ENCODE data around the gene NHEJ1. TPM values are rescaled to one million over a fixed set of nuclear protein-coding genes. Genes with fewer than 3 reads are reported as not detected.
A peak's percentile ranks its signal among the peaks of the same experiment; 100 is the strongest.

Gene NHEJ1
- total RNA-seq, 1 donor from 2014 or later = 17.7 TPM

DNA sequence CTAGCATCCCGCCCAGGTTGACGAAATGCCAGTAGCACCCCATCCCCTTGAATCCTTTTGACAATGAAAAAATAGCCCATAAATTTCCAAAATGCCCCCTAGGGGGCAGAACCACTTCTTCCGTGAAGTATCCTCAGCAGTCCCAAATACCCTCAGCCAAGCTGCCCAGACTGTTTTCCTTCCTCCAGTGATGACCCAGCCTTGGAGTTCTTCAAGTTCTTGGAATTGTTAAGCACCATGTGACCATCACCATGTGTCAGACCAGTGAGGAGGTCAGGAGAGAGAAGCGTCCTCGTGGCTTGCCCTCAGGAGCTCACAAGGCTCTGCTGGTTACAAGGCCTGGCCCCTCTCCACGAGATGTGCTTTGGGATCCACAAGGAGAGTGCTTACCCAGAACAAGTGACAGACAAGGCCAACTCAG, 10.6 kb upstream of the NHEJ1 start:
- H3K4me1 Mint-ChIP-seq (ENCODE audit: low read depth) = peaks cover 8% of the 10 kb centered on the region
- no peak for DNase-seq (ENCODE audit: low spot score, unreplicated experiment)
- H3K4me3 Mint-ChIP-seq (ENCODE audit: low read depth) = no peak overlapping the region
- H3K9me3 Mint-ChIP-seq (ENCODE audit: low read depth) = no peaks in the 10 kb centered on the region
- TF ChIP-seq CTCF (IDR thresholded peaks at IDR 0.05; ENCODE audit: unreplicated experiment) = peak; percentile 77
- H3K27me3 Mint-ChIP-seq = no peaks in the 10 kb centered on the region
- H3K27ac Mint-ChIP-seq = peak overlapping the region; percentile 48
- peaks cover 4% of the 10 kb centered on the region for H3K36me3 Mint-ChIP-seq (ENCODE audit: insufficient read depth)

DNA sequence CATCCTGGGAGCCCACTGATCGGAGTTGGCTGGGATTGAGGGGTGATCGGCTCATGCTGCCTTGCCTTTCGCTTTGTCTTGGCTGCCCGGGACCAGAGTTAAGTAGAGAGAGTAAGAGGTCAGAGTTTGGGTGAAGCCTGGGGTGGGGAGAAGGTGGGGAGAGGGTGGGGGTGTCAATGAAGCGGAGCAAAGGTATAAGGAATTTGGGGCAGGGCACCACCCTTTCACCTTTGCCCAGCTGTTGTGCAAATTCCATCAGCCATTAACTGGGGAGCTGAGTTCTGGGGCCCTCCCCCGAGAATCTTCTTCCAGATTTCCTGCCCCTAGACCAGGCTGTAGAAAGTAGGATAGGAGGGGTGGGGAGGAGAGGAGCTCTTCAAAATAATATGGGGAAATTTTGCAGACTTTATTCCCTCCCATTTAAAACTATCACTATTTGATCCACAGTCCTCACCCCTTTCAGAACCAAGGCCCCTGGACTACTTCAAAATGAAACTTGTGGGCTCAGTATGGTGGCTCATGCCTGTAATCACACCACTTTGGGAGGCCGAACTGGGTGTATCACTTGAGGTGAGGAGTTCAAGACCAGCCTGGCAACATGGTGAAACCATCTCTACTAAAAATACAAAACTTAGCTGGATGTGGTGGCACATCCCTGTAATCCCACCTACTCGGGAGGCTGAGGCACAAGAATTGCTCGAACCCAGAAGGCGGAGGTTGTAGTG, 9.5 kb upstream of the NHEJ1 start, which contains the start of gene SLC23A3:
Gene SLC23A3 (minus strand): TSS at position 100 of the 725 bp plus-strand sequence. CDS start 45 bp downstream, at position 55.
- Mint-ChIP-seq H3K36me3 (ENCODE audit: insufficient read depth) (peaks cover 4% of the 10 kb centered on the region), H3K4me1 (ENCODE audit: low read depth) (peaks cover 2% of the 10 kb centered on the region), H3K9me3 (ENCODE audit: low read depth) (no peaks in the 10 kb centered on the region), H3K4me3 (ENCODE audit: low read depth) (no peak within 1 kb of the TSS), H3K27me3 (no peaks in the 10 kb centered on the region), H3K27ac (no peak within 1 kb of the TSS)
- no peak for TF ChIP-seq CTCF (IDR thresholded peaks at IDR 0.05; ENCODE audit: unreplicated experiment)
- DNase-seq (ENCODE audit: low spot score, unreplicated experiment) = no peak

DNA sequence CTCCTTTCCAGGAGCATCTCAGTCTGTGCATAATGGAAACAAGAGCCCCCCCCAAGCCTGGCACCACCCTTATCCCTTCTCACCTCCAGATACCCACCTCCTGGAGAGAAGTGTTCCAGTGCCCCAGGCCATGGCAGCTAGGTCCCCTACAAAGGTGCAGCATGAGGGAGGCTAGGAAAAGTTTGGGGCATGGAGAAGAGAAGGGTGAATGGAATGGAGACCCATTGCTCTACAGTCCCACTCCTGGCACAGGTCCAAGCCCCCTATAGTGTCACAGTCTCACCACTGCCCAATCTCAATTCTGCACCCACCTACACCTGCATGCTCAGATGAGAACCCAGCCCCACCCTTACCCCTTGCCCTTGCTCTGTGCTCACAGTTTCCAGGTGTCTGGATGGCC, 8.3 kb upstream of the NHEJ1 start:
- H3K4me3 Mint-ChIP-seq (ENCODE audit: low read depth) = no peak overlapping the region
- no peak for TF ChIP-seq CTCF (IDR thresholded peaks at IDR 0.05; ENCODE audit: unreplicated experiment)
- no peak for DNase-seq (ENCODE audit: low spot score, unreplicated experiment)
- peaks cover under 1% of the 10 kb centered on the region for H3K36me3 Mint-ChIP-seq (ENCODE audit: insufficient read depth)
- no peaks in the 10 kb centered on the region for H3K9me3 Mint-ChIP-seq (ENCODE audit: low read depth)
- H3K27me3 Mint-ChIP-seq = no peaks in the 10 kb centered on the region
- no peaks in the 10 kb centered on the region for H3K4me1 Mint-ChIP-seq (ENCODE audit: low read depth)
- no peak overlapping the region for H3K27ac Mint-ChIP-seq

GRCh38 chr2:219168526-219168925, 7.9 kb upstream of the NHEJ1 start:
- no peaks in the 10 kb centered on the region for H3K9me3 Mint-ChIP-seq (ENCODE audit: low read depth)
- H3K4me3 Mint-ChIP-seq (ENCODE audit: low read depth) = no peak overlapping the region
- TF ChIP-seq CTCF (IDR thresholded peaks at IDR 0.05; ENCODE audit: unreplicated experiment) = no peak
- H3K36me3 Mint-ChIP-seq (ENCODE audit: insufficient read depth) = no peaks in the 10 kb centered on the region
- no peaks in the 10 kb centered on the region for H3K4me1 Mint-ChIP-seq (ENCODE audit: low read depth)
- no peak overlapping the region for H3K27ac Mint-ChIP-seq
- no peaks in the 10 kb centered on the region for H3K27me3 Mint-ChIP-seq
- DNase-seq (ENCODE audit: low spot score, unreplicated experiment) = no peak

- no peak for DNase-seq (ENCODE audit: low spot score, unreplicated experiment)
- Mint-ChIP-seq H3K4me3 (ENCODE audit: low read depth) (no peak overlapping the region), H3K9me3 (ENCODE audit: low read depth) (no peaks in the 10 kb centered on the region), H3K27me3 (peaks cover under 1% of the 10 kb centered on the region), H3K4me1 (ENCODE audit: low read depth) (no peaks in the 10 kb centered on the region), H3K36me3 (ENCODE audit: insufficient read depth) (no peaks in the 10 kb centered on the region), H3K27ac (no peak overlapping the region)
- TF ChIP-seq CTCF (IDR thresholded peaks at IDR 0.05; ENCODE audit: unreplicated experiment) = no peak
Observed at GRCh38 chr2:219167997-219168396, 7.4 kb upstream of the NHEJ1 start.

Measured in progenitor cell of endocrine pancreas (in vitro differentiated cells).